WTC11 (cell line): ENCODE data around the gene CNBP. TPM values are rescaled to one million over a fixed set of nuclear protein-coding genes. Genes with fewer than 3 reads are reported as not detected.

Source experiments
- RORB ChIP-seq: fragments of 250-450 bp; sonication (Bioruptor Pico); IDR thresholded peaks from 2 replicates; pipeline ENCODE4 v1.9.0; 2021; ENCODE audit warnings: mild to moderate bottlenecking
- total RNA-seq: library from RNA; stranded (reverse); gene quantifications from 3 replicates; pipeline ENCODE4 v1.2.3, GENCODE V29; 2021

The CNBP gene
- total RNA-seq, 1 experiment from 2014 or later, result 329 TPM

DNA sequence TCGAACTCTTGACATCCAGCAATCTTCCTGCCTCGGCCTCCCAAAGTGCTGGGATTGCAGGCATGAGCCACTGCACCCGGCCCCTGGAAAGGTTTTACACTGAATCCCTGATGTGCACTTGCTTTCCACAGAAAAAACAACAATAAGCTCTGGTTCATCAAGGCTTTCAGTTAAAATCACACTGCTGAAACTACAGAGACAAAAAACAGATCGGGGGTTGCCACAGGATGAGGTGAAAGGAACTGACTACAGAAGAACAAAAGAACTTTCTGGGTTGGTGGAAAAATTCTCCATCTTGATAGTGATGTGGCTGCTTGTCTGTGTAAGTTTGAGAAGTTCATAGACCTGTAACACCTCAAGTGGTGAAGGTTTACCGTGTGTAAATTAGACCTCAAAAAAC, 65.0 kb downstream of the CNBP start (continued):
- no peak for TF ChIP-seq RORB (CRISPR knock-in tag)
- TF ChIP-seq, all 79 proteins: peak for 0

Other genes with a start within 250 kb of the CNBP start
- gene CFAP92, start 189.8 kb downstream of the CNBP start, total RNA-seq, result 2.3 to 2.9 TPM (median 2.6 TPM) in 3 replicates
- 0.16 to 0.31 TPM (median 0.16 TPM) in 3 replicates for gene EFCC1, start 182.6 kb downstream of the CNBP start, total RNA-seq
- not detected in 3 replicates for gene GP9, start 123.1 kb downstream of the CNBP start, total RNA-seq
- 20.2 to 34.5 TPM (median 21.0 TPM) in 3 replicates for gene RAB43, start 62.1 kb downstream of the CNBP start, total RNA-seq
- gene ISY1, start 22.8 kb downstream of the CNBP start, total RNA-seq, result 21.4 to 25.0 TPM (median 21.5 TPM) in 3 replicates
- 121 to 132 TPM (median 129 TPM) in 3 replicates for gene COPG1, start 65.7 kb upstream of the CNBP start, total RNA-seq
- gene HMCES, start 95.0 kb upstream of the CNBP start, total RNA-seq, result 44.0 to 49.5 TPM (median 47.7 TPM) in 3 replicates
- gene EFCAB12, start 244.7 kb upstream of the CNBP start, total RNA-seq, result 0.16 to 0.34 TPM (median 0.20 TPM) in 3 replicates